GM18520 (cell line): ENCODE results near the gene CLDN7.
"Not testable (repeated sequence)": the region's sequence is repeated elsewhere in the genome, so short reads cannot be mapped to it uniquely, and the experiment has no call there.

ENCODE experiments used
- ATAC-seq: cut with Tn5 transposase; IDR thresholded peaks from one replicate; pipeline ENCODE4 v1.9.1; 2021; ENCODE audit not compliant: unreplicated experiment

Gene CLDN7

DNA sequence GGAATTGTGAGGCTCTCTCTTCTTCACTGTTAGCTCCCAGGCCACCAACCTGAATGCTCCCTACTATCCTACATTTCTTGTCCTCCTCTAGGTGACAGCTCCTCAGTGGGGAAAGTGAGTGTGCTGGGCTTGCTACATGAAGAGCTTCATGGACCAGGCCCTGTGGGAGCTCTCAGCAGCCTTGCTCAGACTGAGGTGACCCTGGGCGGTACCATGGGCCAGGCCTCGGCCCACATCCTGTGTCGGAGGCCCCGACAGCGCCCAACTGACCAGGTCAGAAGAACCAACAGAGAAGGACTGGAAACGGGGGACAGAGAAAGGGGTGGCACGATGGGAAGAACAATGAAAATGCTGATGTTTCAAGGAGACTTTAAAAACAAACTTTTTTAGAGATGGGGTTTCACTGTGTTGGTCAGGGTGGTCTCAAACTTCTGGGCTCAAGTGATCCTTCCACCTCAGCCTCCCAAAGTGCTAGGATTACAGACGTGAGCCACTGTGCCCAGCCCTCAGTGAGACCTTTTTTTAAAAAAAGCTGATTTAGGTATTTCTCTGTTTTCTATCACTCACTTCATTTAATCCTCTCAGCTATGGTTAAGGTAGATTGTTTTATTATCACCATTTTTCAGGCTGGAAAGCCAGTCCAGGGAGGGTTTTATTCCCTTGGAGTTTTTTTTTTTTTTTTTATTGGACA lies 5.4 kb downstream of the CLDN7 start:
- no peak for ATAC-seq

GRCh38 chr17:7254511-7254910 lies 7.8 kb downstream of the CLDN7 start:
- ATAC-seq, result no peak

- ATAC-seq, result no peak
These were observed 9.2 kb downstream of the CLDN7 start for GRCh38 chr17:7253082-7253481.

- ATAC-seq, result peak; percentile 31
These were observed 9.9 kb downstream of the CLDN7 start, which contains the start of gene ELP5 for GRCh38 chr17:7252176-7253043. ELP5 (plus strand) TSS chr17:7252215; CDS start chr17:7252551, 336 bp downstream.

DNA sequence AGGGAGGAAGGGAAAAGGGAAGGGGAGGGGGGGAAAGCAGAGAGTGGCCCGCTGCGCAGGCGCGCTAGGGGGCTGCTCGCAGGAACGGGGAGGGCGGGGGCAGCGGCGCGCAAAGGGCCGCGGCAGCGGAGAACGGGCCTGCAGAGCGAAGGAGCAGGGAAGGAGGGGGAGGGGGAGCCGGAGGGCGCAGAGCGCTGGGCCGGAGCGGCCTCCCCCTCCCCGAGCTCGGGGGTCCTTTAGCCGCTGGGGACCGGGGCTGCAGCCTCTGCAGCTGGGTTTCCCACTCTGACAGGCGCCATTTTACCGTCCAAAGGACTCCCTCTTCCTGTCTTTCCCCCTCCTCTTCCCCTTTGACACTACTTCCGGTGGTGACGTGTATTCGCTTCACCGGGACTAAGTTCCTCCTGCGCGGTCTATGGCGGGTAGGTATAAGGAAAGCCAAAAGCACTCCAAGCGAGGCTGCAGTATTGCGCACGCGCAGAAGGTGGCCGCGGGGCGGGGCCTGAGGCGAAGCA lies 10.6 kb downstream of the CLDN7 start, which contains the start of gene CTDNEP1:
Gene CTDNEP1 (minus strand): TSS at position 74 of the 515 bp plus-strand sequence. CDS start 438 bp downstream, outside the sequence.
- peak; percentile 85 for ATAC-seq

DNA sequence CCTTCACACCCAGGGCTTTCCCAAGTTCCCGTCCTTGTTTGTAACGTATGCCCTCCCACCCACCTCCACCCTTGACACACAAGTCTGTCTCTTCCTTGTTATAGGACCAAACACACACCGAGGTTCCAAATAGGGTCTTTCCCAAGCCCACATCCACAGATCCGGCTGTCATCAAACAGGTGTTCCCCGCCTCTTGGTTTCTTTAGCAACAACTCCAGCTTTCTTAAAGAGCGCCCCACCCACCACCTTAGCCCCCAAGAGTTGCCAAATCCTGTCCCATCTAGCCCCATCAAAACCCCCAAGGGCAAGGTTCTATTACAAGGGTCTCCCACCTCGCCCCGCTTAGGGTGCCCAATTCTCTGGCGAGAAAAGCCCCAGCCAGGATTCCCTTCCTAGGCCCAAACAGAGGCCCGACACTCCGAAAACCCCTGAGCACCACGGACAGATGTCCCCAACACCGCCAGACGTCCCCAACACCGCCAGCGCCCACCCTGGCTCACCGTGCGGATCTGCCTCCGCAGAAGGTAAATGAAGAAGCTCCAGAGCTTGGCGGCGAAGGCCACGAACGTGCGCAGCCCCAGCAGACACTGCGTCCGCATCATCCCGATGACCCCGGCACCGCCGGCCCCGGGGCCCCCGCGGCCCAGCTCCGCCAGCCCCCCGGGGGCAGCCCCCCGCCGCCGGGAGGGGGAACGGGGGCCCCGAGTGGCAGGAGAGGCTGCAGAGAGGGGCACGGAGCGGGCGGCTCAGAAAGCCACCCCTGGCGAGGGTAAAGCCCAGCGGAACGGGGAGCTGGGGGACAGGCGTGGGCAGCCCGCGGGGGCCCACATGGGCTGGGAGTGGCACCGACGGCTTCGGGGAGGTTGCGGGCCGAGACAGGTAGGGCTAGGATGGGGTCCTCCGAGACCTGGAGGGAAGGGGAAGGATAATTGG lies 11.3 kb downstream of the CLDN7 start:
- no peak for ATAC-seq

DNA sequence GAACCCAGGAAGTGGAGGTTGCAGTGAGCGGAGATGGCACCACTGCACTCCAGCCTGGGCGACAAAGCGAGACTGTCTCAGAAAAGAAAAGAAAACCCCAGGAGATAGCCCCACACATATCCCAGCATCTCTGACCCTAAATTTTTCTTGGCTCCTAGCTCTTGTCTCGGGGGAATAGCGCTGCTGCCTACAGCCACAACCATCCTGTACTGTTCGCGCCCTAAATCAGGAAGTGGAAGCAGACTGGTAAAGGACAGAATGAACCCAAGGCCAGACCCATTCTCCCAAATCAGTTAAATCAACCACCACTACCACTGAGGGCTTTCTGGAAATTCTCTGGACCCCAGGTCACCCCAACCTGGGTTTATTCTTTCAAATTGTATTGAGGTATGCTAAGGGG lies 12.4 kb downstream of the CLDN7 start:
- ATAC-seq, result no peak

- ATAC-seq, result no peak
These were observed 13.1 kb downstream of the CLDN7 start for GRCh38 chr17:7249214-7249613.

DNA sequence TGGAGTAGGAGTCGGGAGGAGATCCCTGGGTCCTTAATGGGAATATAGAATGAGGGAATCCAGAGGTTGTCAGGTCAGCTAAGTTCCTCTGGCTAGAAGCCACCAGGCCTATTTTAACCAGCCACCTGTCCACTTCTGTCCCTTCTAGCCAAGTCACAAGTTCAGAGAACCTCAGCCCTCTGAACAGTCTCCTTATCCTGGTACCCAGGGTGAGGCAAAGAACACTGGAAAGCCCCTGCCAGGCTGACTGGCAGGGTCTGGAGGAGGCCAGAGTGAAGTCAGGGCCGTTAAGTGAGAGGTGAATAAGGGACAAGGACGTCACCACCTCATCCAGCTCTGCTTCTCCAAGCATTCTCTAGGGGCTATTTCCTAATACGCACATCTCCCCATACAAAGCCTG lies 13.5 kb downstream of the CLDN7 start:
- no peak for ATAC-seq

DNA sequence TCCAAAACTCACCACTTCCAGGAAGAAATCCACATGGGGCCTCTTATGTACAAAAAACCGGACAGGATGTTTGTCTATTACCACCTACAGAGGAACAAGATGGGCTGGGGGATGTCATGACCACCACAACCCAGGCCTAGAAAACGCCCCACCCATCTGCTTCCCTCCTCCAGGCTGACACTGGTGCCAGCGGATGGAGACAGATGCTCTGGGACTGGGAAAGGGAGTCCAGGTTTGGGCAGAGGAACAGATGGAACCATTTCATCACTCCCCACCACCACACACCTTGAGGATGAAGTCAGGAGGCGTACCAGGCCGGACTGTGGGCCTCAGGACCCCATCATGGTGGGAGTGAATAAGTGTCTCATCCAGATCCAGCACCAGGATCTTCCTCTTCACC lies 15.5 kb downstream of the CLDN7 start:
- ATAC-seq, result no peak

GRCh38 chr17:7243838-7244237 lies 18.4 kb downstream of the CLDN7 start:
- not testable (repeated sequence) for ATAC-seq

DNA sequence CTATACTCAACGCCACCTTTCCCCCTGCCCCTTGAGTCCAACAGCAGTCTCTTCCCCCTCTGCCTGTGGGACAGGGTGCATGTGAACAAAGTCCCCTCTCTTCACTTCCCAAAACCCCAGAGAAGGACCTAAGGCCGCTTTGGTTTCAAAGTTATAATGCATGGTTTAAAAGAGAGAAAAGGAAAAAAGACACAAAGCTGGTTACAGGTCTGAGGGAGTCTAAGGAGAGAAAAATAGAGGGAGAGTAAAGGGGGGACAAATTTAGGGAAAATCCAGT lies 18.9 kb downstream of the CLDN7 start:
- no peak for ATAC-seq

- ATAC-seq, result peak; percentile 30
These were observed 19.4 kb downstream of the CLDN7 start for GRCh38 chr17:7242717-7243452.

GRCh38 chr17:7241783-7242716 lies 20.2 kb downstream of the CLDN7 start, which contains the start of gene GABARAP:
GABARAP (minus strand) TSS chr17:7242449; CDS start chr17:7242330, 119 bp downstream.
- ATAC-seq, result peak; percentile 29

- no peak for ATAC-seq
These were observed 21.1 kb downstream of the CLDN7 start for GRCh38 chr17:7241090-7241733.

- no peak for ATAC-seq
These were observed 21.9 kb downstream of the CLDN7 start for GRCh38 chr17:7240375-7240774.

GRCh38 chr17:7239091-7240027 lies 22.9 kb downstream of the CLDN7 start, which contains the start of gene PHF23:
PHF23 (minus strand) TSS chr17:7239457; CDS start chr17:7239279, 178 bp downstream.
- ATAC-seq, result peak; percentile 36
